Coronary artery (tissue), 2 donors: ENCODE measurements around the gene SERINC4.
"Not testable (repeated sequence)": the region's sequence is repeated elsewhere in the genome, so short reads cannot be mapped to it uniquely, and the experiment has no call there.

ENCODE experiments used
- DNase-seq: peaks from one replicate; pipeline ENCODE4 v3.0.0-alpha.2; 2017; ENCODE audit warnings: low spot score
- H3K27ac ChIP-seq, 2 donors: fragments of 200-600 bp; sonication (generic); one replicate each; pipeline ENCODE4 v1.5.1; 2016 to 2019
- H3K4me3 ChIP-seq: fragments of 200-600 bp; sonication (generic); 2 replicates; pipeline ENCODE4 v1.5.1; 2016; ENCODE audit warnings: mild to moderate bottlenecking, moderate library complexity
- TF ChIP-seq, protein P1 (sequence below): fragments of 200-600 bp; sonication (generic); IDR thresholded peaks from one replicate; pipeline ENCODE4 v1.5.1; 2019; ENCODE audit warnings: antibody characterized with exemption

Gene SERINC4

GRCh38 chr15:43799945-43800285 is at the start of gene SERINC4:
Gene SERINC4, minus strand, starts transcription at chr15:43800220. Its CDS starts 234 bp downstream, at chr15:43799986.
- DNase-seq, result no peak
- H3K4me3 ChIP-seq, result peak within 1 kb of the TSS; percentile 84
- H3K27ac ChIP-seq, result peak within 1 kb of the TSS; percentile 75 to 96
- TF ChIP-seq, protein P1, sequence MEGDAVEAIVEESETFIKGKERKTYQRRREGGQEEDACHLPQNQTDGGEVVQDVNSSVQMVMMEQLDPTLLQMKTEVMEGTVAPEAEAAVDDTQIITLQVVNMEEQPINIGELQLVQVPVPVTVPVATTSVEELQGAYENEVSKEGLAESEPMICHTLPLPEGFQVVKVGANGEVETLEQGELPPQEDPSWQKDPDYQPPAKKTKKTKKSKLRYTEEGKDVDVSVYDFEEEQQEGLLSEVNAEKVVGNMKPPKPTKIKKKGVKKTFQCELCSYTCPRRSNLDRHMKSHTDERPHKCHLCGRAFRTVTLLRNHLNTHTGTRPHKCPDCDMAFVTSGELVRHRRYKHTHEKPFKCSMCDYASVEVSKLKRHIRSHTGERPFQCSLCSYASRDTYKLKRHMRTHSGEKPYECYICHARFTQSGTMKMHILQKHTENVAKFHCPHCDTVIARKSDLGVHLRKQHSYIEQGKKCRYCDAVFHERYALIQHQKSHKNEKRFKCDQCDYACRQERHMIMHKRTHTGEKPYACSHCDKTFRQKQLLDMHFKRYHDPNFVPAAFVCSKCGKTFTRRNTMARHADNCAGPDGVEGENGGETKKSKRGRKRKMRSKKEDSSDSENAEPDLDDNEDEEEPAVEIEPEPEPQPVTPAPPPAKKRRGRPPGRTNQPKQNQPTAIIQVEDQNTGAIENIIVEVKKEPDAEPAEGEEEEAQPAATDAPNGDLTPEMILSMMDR, result no peak

DNA sequence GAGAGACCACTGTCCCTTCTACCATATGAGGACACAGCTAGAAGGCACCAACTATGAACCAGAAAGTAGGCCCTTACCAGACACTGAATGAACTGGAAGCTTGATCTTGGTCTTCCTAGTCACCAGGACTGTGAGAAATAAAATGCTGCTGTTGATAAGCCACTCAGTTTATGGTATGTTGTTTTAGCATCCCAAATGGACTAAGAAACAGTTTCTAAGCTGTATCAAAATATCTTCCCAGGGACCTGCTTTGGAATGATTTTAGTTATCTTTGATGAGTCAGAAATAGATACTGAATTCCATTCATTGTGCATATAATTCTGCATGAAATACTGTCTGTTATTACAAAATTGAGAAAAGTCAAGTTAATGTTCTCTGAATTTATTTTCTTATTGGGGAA is 45.4 kb upstream of the SERINC4 start:
- Histone ChIP-seq H3K27ac (no peak overlapping the region), H3K4me3 (no peak overlapping the region)
- TF ChIP-seq, protein P1, result no peak
- no peak for DNase-seq

- not testable (repeated sequence) for H3K27ac ChIP-seq, DNase-seq, H3K4me3 ChIP-seq
Measured at GRCh38 chr15:43832485-43832884, 32.5 kb upstream of the SERINC4 start.

DNA sequence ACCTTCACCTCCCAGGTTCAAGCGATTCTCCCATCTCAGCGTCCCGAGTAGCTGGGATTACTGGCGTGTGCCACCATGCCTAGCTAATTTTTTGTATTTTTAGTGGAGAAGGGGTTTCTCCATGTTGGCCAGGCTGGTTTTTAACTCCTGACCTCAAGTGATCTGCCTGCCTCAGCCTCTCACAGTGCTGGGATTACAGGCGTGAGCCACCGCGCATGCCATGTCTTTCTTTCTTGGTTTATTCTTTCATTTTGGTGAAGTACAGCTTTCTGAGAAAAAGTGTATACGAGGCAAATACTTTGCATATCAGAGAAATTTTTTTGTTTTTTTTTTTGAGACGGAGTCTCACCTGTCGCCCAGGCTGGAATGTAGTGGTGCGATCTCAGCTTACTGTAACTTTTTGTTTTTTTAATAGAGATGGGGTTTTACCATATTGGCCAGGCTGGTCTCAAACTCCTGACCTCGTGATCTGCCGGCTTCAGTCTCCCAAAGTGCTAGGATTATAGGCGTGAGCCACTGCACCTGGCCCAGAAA is 31.6 kb upstream of the SERINC4 start:
- not testable (repeated sequence) for H3K27ac ChIP-seq, H3K4me3 ChIP-seq, DNase-seq

DNA sequence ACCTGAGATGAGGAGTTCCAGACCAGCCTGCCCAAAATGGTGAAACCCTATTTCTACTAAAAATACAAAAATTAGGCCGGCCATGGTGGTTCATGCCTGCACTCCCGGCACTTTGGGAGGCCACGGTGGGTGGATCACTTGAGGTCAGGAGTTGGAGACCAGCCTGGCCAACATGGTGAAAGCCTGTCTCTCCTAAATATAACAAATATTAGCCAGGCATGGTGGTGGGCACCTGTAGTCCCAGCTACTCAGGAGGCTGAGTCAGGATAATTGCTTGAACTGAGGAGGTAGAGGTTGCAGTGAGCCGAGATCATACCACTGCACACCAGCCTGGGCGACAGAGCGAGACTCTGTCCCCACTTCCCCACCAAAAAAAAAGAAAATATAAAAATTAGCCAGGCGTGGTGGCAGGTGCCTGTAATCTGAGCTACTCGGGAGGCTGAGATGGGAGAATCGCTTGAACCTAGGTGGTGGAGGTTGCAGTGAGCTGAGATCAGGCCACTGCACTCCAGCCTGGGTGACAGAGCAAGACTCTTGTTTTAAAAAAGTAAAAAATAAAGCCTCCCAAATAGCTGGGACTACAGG is 30.8 kb upstream of the SERINC4 start:
- not testable (repeated sequence) for H3K4me3 ChIP-seq, DNase-seq, H3K27ac ChIP-seq

GRCh38 chr15:43829951-43830540 is 30.0 kb upstream of the SERINC4 start:
- not testable (repeated sequence) for H3K27ac ChIP-seq, H3K4me3 ChIP-seq, DNase-seq

- no peak overlapping the region for H3K27ac ChIP-seq
- DNase-seq, result no peak
- H3K4me3 ChIP-seq, result no peak overlapping the region
- TF ChIP-seq, protein P1, result no peak
Measured at GRCh38 chr15:43828061-43828657, 28.1 kb upstream of the SERINC4 start.

DNA sequence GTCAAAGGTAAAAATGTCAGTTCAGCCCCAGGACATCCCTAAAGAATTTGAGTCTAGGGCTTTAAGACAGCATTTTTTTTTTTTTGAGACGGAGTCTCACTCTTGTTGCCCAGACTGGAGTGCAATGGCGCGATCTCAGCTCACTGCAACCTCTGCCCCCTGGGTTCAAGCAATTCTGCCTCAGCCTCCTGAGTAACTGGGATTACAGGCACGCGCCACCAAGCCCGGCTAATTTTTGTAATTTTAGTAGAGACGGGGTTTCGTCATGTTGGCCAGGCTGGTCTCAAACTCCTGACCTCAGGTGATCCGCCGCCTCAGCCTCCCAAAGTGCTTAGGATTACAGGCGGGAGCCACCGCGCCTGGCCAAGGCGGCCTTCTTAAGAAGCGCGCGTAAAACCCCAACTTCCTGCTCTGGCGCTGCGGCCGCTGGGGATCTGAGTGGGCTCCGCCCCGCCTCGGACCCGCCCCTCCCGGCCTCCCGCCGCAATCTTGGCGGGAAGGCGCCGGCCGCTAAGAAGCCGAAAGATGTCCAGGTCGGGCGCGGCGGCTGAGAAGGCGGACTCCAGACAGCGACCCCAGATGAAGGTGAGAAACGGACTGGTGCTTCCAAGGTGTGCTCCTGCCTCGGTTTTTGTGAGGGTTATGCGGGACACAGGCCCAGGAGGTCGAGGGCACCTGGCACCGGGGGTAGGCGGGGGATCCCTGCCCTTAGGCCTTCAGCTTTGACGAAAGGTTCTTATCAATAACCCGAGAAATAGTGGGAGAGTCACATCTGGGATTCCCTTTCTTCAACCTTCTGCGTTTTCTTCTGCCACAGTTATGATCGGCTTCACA is 26.7 kb upstream of the SERINC4 start, which contains the start of gene WDR76:
TSS of gene WDR76 (plus strand) at position 495 of the 834 bp plus-strand sequence. CDS start at position 526, 31 bp downstream.
- Histone ChIP-seq H3K4me3 (peak within 1 kb of the TSS; percentile 80), H3K27ac (peak within 1 kb of the TSS; percentile 52 to 85)
- DNase-seq, result peak; percentile 85
- TF ChIP-seq, protein P1, result no peak
